Measurements from ENCODE around the gene ACKR2. TPM values are rescaled to one million over a fixed set of nuclear protein-coding genes. Genes with fewer than 3 reads are reported as not detected.
A peak's percentile ranks its signal among the peaks of the same experiment; 100 is the strongest.

Gene ACKR2
- total and polyA plus RNA-seq, 2 of the 13 experiments (the other 11 are each of a cell fraction or from before 2014, with no cell fraction given) = 1.1 to 1.9 TPM

DNA sequence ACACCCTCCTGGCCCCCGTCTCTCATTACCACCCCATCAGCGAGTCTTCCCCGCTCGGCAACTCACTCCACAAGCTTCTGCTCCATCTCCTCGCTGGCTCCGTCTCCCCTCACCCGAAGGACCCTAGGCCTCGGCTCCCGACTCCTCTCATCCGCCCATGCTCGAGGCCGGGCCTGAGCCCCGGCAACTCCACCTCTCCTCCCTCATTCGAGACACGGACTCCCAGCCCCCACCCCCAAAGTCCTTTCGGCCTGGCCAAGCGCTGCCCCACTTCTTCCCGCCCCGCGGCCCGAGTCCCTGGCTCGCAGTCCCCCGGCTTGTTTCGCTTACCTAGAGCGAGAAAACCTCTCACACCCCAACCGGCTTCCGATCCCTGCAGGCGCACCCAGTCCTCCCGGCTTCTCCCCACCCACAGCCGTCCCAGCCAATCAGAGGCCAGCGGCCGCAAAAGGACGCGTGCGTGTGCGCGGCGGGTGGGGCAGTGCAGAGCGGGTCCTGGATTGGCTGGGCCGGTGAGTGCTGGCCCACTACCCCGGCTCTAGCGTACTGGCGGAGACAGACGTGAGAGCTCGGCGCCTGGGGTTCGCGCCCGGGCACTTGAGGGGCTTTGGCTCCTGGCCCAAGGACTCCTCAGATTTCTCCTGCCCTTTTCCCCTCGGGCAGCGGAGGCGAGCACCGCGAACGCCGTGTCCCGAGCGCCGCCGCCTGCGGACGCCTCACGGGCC, 5.0 kb upstream of the ACKR2 start, which contains the start of gene HIGD1A (continued):
- TF ChIP-seq CBX2 (IDR thresholded peaks at IDR 0.05; ENCODE audit: low read depth, low read length) (no peak), CBX2 (CRISPR knock-in tag; IDR thresholded peaks at IDR 0.05; ENCODE audit: low read depth) (no peak), ZC3H4 (CRISPR knock-in tag; IDR thresholded peaks at IDR 0.05; ENCODE audit: borderline replicate concordance) (no peak), NR1H2 (CRISPR knock-in tag; IDR thresholded peaks at IDR 0.05; ENCODE audit: borderline replicate concordance, low read depth) (no peak), ZNF674 (CRISPR knock-in tag; IDR thresholded peaks at IDR 0.05; ENCODE audit: low read depth) (no peak; the same call in 1 of the 2 replicates), KDM2A (CRISPR knock-in tag; IDR thresholded peaks at IDR 0.05; ENCODE audit: borderline replicate concordance, low read depth) (no peak; the same call in 1 of the 2 replicates), GATAD1 (CRISPR knock-in tag; IDR thresholded peaks at IDR 0.05) (peak; percentile 62)
- TF ChIP-seq, protein P1, sequence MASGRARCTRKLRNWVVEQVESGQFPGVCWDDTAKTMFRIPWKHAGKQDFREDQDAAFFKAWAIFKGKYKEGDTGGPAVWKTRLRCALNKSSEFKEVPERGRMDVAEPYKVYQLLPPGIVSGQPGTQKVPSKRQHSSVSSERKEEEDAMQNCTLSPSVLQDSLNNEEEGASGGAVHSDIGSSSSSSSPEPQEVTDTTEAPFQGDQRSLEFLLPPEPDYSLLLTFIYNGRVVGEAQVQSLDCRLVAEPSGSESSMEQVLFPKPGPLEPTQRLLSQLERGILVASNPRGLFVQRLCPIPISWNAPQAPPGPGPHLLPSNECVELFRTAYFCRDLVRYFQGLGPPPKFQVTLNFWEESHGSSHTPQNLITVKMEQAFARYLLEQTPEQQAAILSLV (CRISPR knock-in tag; IDR thresholded peaks at IDR 0.05; ENCODE audit: borderline replicate concordance) = peak; percentile 56; the same call in 1 of the 2 replicates
- TF ChIP-seq, protein P2, sequence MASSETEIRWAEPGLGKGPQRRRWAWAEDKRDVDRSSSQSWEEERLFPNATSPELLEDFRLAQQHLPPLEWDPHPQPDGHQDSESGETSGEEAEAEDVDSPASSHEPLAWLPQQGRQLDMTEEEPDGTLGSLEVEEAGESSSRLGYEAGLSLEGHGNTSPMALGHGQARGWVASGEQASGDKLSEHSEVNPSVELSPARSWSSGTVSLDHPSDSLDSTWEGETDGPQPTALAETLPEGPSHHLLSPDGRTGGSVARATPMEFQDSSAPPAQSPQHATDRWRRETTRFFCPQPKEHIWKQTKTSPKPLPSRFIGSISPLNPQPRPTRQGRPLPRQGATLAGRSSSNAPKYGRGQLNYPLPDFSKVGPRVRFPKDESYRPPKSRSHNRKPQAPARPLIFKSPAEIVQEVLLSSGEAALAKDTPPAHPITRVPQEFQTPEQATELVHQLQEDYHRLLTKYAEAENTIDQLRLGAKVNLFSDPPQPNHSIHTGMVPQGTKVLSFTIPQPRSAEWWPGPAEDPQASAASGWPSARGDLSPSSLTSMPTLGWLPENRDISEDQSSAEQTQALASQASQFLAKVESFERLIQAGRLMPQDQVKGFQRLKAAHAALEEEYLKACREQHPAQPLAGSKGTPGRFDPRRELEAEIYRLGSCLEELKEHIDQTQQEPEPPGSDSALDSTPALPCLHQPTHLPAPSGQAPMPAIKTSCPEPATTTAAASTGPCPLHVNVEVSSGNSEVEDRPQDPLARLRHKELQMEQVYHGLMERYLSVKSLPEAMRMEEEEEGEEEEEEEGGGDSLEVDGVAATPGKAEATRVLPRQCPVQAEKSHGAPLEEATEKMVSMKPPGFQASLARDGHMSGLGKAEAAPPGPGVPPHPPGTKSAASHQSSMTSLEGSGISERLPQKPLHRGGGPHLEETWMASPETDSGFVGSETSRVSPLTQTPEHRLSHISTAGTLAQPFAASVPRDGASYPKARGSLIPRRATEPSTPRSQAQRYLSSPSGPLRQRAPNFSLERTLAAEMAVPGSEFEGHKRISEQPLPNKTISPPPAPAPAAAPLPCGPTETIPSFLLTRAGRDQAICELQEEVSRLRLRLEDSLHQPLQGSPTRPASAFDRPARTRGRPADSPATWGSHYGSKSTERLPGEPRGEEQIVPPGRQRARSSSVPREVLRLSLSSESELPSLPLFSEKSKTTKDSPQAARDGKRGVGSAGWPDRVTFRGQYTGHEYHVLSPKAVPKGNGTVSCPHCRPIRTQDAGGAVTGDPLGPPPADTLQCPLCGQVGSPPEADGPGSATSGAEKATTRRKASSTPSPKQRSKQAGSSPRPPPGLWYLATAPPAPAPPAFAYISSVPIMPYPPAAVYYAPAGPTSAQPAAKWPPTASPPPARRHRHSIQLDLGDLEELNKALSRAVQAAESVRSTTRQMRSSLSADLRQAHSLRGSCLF (CRISPR knock-in tag; IDR thresholded peaks at IDR 0.05; ENCODE audit: borderline replicate concordance) = peak; percentile 50; the same call in 1 of the 2 replicates
- TF ChIP-seq, protein P3, sequence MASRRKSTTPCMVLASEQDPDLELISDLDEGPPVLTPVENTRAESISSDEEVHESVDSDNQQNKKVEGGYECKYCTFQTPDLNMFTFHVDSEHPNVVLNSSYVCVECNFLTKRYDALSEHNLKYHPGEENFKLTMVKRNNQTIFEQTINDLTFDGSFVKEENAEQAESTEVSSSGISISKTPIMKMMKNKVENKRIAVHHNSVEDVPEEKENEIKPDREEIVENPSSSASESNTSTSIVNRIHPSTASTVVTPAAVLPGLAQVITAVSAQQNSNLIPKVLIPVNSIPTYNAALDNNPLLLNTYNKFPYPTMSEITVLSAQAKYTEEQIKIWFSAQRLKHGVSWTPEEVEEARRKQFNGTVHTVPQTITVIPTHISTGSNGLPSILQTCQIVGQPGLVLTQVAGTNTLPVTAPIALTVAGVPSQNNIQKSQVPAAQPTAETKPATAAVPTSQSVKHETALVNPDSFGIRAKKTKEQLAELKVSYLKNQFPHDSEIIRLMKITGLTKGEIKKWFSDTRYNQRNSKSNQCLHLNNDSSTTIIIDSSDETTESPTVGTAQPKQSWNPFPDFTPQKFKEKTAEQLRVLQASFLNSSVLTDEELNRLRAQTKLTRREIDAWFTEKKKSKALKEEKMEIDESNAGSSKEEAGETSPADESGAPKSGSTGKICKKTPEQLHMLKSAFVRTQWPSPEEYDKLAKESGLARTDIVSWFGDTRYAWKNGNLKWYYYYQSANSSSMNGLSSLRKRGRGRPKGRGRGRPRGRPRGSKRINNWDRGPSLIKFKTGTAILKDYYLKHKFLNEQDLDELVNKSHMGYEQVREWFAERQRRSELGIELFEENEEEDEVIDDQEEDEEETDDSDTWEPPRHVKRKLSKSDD (CRISPR knock-in tag; IDR thresholded peaks at IDR 0.05; ENCODE audit: low read depth) = no peak
- TF ChIP-seq, protein P4, sequence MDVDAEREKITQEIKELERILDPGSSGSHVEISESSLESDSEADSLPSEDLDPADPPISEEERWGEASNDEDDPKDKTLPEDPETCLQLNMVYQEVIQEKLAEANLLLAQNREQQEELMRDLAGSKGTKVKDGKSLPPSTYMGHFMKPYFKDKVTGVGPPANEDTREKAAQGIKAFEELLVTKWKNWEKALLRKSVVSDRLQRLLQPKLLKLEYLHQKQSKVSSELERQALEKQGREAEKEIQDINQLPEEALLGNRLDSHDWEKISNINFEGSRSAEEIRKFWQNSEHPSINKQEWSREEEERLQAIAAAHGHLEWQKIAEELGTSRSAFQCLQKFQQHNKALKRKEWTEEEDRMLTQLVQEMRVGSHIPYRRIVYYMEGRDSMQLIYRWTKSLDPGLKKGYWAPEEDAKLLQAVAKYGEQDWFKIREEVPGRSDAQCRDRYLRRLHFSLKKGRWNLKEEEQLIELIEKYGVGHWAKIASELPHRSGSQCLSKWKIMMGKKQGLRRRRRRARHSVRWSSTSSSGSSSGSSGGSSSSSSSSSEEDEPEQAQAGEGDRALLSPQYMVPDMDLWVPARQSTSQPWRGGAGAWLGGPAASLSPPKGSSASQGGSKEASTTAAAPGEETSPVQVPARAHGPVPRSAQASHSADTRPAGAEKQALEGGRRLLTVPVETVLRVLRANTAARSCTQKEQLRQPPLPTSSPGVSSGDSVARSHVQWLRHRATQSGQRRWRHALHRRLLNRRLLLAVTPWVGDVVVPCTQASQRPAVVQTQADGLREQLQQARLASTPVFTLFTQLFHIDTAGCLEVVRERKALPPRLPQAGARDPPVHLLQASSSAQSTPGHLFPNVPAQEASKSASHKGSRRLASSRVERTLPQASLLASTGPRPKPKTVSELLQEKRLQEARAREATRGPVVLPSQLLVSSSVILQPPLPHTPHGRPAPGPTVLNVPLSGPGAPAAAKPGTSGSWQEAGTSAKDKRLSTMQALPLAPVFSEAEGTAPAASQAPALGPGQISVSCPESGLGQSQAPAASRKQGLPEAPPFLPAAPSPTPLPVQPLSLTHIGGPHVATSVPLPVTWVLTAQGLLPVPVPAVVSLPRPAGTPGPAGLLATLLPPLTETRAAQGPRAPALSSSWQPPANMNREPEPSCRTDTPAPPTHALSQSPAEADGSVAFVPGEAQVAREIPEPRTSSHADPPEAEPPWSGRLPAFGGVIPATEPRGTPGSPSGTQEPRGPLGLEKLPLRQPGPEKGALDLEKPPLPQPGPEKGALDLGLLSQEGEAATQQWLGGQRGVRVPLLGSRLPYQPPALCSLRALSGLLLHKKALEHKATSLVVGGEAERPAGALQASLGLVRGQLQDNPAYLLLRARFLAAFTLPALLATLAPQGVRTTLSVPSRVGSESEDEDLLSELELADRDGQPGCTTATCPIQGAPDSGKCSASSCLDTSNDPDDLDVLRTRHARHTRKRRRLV (CRISPR knock-in tag; IDR thresholded peaks at IDR 0.05) = 0 out of 2 replicates have a peak, but pooled peaks have one; percentile 32
- TF ChIP-seq, protein P5, sequence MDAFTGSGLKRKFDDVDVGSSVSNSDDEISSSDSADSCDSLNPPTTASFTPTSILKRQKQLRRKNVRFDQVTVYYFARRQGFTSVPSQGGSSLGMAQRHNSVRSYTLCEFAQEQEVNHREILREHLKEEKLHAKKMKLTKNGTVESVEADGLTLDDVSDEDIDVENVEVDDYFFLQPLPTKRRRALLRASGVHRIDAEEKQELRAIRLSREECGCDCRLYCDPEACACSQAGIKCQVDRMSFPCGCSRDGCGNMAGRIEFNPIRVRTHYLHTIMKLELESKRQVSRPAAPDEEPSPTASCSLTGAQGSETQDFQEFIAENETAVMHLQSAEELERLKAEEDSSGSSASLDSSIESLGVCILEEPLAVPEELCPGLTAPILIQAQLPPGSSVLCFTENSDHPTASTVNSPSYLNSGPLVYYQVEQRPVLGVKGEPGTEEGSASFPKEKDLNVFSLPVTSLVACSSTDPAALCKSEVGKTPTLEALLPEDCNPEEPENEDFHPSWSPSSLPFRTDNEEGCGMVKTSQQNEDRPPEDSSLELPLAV (CRISPR knock-in tag; conservative IDR thresholded peaks at IDR 0.05; ENCODE audit: low read depth) = no peak
